Activated T-helper 1 cell treated with Interleukin-2 at 50 U/mL for 16 hours (primary cell): ENCODE results near the gene BUD13.
"Not testable (repeated sequence)": the region's sequence is repeated elsewhere in the genome, so short reads cannot be mapped to it uniquely, and the experiment has no call there.

Experiments
- DNase-seq: peaks from one replicate; pipeline ENCODE4 v3.0.0-alpha.2; 2020; ENCODE audit warnings: low read depth

Gene BUD13

DNA sequence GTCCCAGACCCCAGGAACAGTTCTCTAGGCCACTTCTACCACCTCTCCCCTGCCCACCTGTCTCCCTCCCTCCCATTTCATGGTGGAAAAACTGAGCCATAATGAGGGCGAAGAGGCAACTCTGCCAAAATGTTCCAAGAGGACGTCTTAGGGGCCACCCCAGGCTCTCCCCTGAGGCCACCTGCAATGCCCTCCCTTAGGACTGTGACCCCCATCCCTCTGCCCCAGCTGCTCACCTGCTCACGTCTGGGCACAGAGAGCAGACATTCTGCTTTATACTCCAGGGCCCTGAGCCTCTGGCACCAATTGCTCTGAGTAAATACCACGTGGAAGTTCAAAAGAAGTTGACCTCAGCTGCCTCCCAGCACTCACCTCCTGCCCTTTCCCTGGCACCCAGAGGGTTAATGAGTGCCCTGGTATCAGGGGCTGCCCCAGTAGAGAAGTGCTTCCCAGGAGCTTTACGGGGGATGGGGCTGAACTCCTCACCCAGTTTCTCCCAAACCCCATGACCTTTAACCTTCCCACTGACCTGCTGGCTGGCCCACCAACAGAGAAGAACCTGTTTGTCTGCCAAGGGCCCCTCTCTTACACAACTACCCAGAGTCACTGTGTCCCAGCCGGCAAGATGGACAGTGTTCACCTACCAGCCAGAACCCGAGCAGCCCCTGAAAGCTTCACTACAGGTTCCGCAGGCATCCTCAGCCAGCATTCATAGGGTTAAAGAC lies 19.5 kb upstream of the BUD13 start:
- DNase-seq, result no peak

- DNase-seq, result no peak
Measured at GRCh38 chr11:116791813-116792143, 19.0 kb upstream of the BUD13 start, which contains the start of gene APOA5. TSS of gene APOA5 (minus strand) at chr11:116791879. CDS start at chr11:116791860, 19 bp downstream.

DNA sequence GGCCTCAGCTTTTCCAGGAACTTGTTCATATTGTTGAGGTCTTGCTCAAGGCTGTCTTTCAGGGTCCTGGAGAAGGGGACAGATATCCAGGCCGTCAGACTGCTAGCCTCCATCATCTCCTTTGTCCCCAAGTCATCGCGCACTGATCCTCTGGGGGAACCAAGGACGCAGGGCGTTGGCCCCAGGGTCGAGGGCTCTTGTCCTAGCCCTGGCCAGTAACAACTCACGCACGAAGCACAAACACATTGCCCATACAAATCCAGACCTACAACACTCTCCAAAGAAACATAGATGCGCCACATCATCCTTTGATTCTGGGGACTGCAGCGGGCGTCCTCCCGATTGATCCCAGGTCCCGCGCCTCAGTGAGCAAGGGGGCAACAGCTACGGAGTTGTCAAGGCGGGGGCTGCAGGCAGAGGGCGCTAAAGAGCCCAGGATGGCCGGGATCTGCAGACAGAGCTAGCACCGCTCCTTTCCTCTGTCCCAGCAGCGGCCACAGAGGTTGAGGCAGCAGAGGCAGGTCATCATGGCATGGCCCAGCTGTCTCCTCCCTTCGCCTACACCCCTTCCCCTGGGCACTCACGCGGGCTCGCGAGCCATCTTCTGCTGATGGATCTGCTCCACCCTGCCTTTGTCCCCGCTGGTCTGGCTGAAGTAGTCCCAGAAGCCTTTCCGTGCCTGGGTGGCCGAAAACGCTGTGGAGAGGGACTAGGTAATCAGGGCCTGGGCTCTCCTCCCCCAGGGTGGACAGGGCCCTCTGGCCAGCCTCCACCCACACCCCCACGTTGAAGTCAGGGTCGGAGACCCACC lies 18.4 kb upstream of the BUD13 start:
- peak; percentile 59 for DNase-seq

GRCh38 chr11:116790167-116791001 lies 17.6 kb upstream of the BUD13 start:
- DNase-seq, result no peak

DNA sequence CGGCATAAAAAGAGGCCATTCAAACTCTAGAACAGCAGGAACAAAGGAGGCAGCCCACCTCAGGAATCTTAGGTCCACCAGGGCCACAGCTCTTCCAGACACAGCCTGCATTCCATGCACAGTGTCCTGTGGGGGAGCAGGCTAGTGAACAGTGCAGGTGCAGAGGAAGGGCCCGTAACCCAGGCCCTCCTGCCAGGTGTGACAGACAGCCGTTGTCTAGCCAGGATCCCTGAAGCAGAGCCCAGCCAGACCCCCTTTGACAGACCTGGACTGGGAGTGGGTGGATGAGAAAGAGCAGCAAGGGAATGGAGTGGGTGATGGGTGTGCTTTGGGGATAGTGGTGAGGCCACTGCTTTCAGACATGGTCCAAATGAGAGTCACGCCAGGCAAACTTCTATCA lies 16.2 kb upstream of the BUD13 start:
- DNase-seq, result no peak

DNA sequence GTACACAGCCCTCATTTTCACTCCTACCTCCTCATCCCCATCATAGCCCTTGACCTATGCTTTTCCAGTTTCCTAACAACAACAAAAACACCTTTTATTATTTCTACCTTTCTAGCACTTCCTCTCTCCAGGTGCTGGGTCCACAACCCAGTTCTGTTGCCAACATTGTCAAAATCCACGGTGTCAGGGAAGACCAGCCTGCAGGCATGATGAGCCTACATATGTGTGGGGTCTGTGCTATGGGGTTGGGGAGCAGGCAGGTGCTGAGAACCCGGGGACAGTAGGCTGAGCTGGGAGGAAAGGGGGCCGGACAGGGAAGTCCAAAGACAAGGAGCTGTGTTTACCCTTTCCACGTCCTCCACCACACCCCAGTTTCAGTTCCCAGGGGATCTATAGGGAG lies 15.7 kb upstream of the BUD13 start:
- no peak for DNase-seq

DNA sequence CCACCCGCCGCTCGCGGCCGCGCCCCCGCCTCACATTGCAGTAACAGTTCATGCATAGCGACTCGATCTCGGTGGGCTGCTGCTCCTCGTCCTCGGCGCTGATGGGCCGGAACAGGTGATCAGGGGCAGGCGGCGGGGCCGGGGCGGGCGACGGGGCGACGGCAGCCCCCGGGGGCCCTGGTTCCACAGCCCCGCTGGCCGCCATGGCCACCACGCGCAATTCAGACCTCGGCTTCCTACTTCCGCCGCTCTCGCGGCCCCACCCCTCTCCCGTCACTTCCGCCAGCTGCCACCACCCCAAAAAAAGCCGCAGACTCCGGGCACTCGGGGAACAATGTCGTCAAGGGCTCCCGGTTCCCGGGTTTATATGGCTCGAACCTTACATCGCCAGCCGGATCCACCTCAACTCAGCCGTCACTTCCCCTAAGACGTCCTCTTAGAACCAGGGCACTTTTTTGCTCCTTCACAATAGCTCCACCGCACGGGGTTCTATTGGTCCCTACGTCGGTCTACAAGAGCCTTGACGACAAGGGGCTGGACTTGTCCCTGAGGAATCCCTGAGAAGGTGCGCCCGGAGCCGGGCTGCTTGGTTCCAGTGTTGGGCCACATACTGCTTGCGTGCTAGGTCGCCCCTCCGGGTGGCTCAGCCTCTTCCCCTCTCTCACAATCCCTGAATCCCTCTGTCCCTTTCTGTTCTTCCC lies 15.1 kb upstream of the BUD13 start, which contains the start of gene ZPR1:
TSS of gene ZPR1 (minus strand) at position 238 of the 701 bp plus-strand sequence. CDS start at position 205, 33 bp downstream.
- DNase-seq, result peak; percentile 78

GRCh38 chr11:116787436-116787785 lies 14.6 kb upstream of the BUD13 start:
- DNase-seq, result no peak

GRCh38 chr11:116786966-116787365 lies 14.2 kb upstream of the BUD13 start:
- DNase-seq, result no peak

DNA sequence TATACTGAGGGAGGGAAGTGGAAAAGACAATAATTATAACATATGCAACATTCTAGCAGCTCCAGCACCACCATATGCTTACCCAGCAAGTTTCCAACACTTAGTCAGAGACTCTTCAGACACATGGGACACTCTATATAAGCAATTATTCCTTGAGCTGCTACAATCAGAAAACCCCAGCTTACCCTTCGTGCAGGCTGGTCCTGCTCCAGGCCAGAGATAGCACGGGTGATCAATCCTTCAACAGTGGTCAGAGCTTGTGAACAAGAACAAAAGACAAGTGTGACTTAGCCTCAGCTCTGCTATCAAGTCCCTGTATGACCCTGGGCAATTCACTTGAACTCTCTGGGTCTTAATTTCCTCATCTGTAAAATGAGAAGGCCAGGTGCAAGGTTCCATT lies 13.5 kb upstream of the BUD13 start:
- no peak for DNase-seq

DNA sequence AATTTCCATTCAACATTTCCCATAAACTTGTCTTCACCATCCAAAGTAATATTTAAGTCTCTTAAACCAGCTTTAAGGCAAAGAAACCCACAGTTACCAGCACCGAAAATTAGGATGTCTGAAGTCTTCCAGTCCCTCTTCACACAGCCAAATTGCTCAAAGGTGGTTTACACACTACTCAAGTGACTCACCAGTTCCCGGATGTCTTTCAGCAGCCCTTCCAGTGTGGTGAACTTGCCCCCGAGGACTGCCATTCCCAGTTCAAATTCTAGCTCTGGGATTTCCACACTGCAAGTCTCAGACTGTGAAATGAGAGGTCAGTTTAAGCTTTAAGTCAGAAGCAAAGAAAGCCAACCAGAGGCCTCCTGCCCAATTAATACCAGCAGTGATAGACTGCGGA lies 9.9 kb upstream of the BUD13 start:
- no peak for DNase-seq

DNA sequence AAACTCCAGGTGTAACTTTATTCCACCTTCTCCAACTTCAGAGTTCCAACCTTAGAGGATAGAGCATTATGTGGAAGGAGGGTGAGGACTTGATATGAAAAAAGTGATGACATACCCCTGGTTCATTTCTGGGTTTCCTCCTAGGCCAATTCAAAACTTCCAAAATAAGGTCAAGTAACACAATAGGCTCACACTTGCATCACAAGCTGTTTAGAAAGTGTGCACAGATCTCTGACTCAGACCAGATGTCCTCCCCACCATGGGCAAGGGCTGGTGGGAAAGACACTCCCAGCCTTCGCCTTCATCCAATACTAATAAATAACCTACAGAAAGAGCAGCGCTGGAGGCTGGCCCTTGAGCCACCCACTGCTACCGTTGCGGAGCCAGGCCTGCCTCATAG lies 5.8 kb upstream of the BUD13 start:
- no peak for DNase-seq

- no peak for DNase-seq
Measured at GRCh38 chr11:116777056-116777455, 4.3 kb upstream of the BUD13 start.

GRCh38 chr11:116776522-116776984 lies 3.8 kb upstream of the BUD13 start:
- DNase-seq, result no peak

DNA sequence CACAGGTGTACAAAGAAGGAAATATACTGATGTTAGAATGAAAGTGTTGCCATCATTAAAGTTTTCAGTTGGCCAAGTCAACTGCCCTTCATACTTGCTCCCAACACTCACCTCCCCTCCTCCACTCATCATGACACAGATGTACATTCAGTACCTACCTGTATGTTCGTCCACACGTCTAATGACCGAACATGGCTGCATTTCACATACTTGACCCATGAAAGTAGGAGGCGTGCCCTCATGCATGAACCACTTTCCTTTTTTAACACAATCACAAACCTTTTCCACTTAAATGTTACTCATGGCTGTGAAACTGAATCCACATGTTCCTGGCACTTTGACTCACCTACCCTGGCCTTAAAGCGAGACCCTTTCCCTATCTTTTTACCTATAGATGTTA lies 3.2 kb upstream of the BUD13 start:
- no peak for DNase-seq

GRCh38 chr11:116774661-116775060 lies 1.9 kb upstream of the BUD13 start:
- no peak for DNase-seq

DNA sequence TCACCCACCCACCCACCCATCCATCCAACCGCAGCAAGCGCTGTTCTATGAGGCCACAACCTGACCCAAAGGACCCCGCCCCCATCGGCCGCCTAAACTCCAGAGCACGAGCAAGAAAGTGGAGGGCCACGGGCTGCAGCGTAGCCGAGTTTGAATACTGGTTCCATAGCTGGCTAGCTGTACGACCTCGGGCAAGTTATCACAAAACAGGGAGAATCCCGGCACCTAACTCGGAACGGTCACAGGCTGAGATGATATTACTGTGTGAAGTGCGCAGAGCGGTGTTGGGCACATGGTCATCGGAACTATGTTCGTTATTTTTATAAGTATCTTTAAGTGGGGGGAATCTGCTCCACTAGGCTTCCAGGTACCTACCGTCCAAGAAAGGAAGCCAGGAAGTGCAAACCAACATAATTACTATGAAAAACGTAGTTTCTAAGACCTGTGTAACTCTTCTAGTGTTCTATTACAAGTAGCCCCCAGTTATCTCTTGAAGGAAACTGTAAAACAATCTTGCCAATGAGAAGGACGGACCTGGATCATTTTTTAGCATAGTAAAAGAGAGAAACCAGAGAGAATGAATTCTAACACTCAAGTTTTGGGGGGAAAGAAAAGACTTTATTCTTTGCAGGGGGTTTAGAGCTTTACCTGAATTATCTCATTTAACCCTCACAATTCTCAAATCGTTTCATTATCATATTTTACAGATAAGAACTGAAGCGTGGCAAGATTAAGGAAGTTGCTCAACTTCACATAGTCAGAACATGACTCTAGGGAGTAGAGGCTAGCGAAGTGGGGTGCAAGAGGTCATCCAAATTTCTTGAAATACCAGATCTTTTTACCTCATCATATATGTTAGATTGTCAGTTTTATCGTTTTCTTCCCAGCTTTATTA lies 663 bp upstream of the BUD13 start:
- DNase-seq, result no peak

DNA sequence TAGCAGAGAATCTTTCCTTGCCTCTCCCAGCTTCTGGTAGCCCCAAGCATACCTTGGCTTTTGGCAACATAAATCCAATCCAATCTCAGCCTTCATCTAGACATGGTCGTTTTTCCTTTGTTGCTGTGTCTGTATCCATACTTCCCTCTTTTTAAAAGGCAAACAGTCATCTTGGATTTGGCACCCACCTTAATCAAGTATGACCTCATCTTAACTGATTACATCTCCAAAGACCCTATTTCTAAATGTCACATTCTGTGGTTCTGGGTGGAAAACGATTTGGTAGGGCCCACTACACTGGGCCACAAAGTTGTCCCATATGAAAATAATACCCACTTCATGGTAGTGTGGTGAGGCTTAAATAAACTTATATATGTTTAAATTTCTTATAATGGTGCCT lies 852 bp downstream of the BUD13 start:
- no peak for DNase-seq

DNA sequence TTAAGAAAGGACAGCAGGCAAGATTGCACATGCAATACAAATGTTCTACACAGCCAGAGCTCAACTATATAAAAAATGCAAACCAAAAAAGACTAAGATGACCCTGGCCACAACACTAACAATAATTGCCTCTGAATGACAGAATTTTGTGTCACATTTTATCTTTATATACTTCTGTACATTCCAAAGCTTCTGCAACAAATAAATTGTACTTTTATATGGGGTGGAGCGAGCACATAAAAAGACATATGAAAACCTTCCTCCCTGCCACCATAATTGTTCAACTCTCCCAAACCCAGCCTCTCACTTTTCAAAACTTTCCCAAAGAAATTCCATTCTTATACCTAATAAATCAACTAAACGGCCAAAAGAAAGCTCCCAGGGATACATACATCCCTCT lies 10.7 kb downstream of the BUD13 start:
- no peak for DNase-seq

- DNase-seq, result not testable (repeated sequence)
Measured at GRCh38 chr11:116756044-116756443, 16.7 kb downstream of the BUD13 start.
